ENCODE data around the gene PLD6.

Gene PLD6

DNA sequence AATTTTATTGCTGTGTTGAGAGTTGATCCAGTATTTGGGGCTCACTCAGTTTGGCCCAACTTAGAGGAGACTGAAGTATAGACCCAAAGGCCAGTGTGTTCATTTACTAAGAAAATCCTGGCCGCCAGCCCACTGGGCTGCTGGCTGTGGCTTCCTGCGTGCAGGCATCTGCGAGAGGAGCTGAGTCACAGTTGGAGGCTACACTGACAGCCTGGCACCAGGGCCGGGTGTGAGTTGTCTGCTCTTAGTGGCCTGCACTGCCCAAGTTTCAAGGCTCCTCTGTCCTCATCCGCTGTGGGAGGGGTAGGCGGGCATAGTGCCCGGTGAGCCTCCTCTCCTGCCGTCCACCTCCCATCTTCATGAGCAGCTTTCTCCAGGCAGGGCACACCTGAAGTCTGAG, 54.2 kb downstream of the PLD6 start:
- DNase-seq, result peak; percentile 84

DNA sequence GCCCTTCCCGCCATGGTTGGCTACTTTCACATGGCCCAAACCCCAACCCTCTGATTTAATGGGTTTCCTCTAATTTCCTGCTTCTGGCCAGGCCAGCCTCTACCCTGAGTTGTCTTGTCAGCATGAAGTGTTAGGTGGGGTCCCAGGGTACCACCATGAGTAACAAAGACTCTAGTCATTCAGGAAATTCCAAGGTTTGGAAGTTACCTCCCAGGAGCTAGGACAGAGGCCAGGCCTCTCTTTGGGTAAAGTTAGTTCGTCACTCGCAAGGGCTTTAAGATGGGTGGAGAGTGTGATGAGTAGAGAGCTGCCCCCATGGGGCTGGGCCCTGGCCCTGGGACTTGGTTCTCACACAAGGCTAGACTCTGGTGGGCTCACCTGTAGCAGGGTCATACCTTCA, 54.6 kb downstream of the PLD6 start:
- peak; percentile 15 for DNase-seq

DNA sequence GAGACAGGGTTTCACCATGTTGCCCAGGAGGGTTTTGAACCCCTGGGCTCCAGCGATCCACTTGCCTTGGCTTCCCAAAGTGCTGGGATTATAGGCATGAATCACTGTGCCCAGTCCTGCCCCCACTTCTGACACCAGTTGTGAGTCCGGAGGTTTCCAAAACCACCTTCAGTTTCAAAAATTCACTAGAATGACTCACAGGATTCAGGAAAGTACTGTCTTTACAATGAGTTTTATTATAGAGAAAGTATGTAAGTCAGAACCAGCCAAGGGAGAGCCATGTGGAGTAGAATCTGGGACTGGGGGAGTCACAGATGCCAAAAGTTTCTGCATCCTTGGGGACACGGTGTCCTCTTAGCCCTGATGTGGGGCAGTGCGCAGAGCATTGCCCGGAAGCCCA, 55.1 kb downstream of the PLD6 start:
- DNase-seq, result peak; percentile 80
